Measurements from ENCODE around the gene RELL2. TPM values are rescaled to one million over a fixed set of nuclear protein-coding genes. Genes with fewer than 3 reads are reported as not detected.

Gene RELL2
- total RNA-seq, 1 donor from 2014 or later = 12.9 TPM

DNA sequence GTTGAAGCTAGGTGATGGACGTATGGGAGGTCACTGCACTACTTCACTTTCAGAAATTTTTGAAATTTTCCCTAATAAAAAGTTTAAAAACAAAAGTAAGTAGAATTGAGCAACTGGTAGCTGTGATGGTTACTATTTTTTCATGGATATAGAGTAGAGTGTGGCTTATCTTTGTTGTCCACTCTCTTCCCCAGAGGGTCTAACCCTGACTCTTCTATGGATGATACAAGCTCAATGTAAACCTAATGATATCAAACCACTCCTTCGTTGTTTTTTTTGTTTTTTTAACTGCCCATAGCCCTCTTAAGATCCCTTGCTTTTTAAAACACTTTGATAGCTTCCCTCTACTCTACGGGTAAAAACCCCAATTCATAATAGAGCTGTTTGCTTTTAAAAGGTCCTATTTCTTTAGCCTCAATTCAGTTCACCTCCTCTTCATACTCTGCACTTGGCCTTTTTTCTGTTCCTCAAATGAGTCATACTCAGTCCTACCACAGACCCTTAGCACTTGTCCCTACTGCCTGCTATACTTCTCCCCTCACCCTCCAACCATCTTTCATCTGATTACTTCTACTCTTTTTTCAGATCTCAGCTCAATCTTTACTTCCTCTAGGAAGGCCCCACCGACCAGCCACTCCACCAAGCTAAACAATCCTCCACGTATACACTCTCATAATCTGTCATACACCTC is 2.8 kb upstream of the RELL2 start:
- TF ChIP-seq, protein P1, sequence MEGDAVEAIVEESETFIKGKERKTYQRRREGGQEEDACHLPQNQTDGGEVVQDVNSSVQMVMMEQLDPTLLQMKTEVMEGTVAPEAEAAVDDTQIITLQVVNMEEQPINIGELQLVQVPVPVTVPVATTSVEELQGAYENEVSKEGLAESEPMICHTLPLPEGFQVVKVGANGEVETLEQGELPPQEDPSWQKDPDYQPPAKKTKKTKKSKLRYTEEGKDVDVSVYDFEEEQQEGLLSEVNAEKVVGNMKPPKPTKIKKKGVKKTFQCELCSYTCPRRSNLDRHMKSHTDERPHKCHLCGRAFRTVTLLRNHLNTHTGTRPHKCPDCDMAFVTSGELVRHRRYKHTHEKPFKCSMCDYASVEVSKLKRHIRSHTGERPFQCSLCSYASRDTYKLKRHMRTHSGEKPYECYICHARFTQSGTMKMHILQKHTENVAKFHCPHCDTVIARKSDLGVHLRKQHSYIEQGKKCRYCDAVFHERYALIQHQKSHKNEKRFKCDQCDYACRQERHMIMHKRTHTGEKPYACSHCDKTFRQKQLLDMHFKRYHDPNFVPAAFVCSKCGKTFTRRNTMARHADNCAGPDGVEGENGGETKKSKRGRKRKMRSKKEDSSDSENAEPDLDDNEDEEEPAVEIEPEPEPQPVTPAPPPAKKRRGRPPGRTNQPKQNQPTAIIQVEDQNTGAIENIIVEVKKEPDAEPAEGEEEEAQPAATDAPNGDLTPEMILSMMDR (IDR thresholded peaks at IDR 0.05; ENCODE audit: insufficient read depth, low read depth, low read length) = no peak
- no peak for TF ChIP-seq EZH2 (IDR thresholded peaks at IDR 0.05; ENCODE audit: insufficient read depth, low read length)
- no peaks in the 10 kb centered on the region for H3K9me3 ChIP-seq (ENCODE audit: insufficient read depth, low read depth, low read length)
- peaks cover 5% of the 10 kb centered on the region for H3K36me3 ChIP-seq (ENCODE audit: insufficient read depth, low read length)
- H3K79me2 ChIP-seq (ENCODE audit: insufficient read depth, low read length) = peaks cover 63% of the 10 kb centered on the region
- DNase-seq (ENCODE audit: low read depth) = no peak
- no peak overlapping the region for H2AFZ ChIP-seq (ENCODE audit: low read depth, low read length)
- no peak overlapping the region for H3K9ac ChIP-seq (ENCODE audit: low read length)
- Mint-ChIP-seq H3K27ac (ENCODE audit: unreplicated experiment) (peak overlapping the region; percentile 13), H3K4me3 (ENCODE audit: unreplicated experiment) (peak overlapping the region; percentile 10), H3K27me3 (ENCODE audit: low read depth, unreplicated experiment) (no peaks in the 10 kb centered on the region), H3K4me1 (ENCODE audit: low read depth, unreplicated experiment) (peaks cover 14% of the 10 kb centered on the region), H3K9me3 (ENCODE audit: unreplicated experiment) (no peaks in the 10 kb centered on the region), H3K36me3 (ENCODE audit: low read depth, unreplicated experiment) (peaks cover 12% of the 10 kb centered on the region)
- H3K27ac ChIP-seq (ENCODE audit: low read depth, low read length) = no peak overlapping the region
- H4K20me1 ChIP-seq (ENCODE audit: insufficient read depth, low read length) = peaks cover 64% of the 10 kb centered on the region
- H3K4me3 ChIP-seq (ENCODE audit: insufficient read depth, low read depth, low read length) = no peak overlapping the region
- no peak for FAIRE-seq
- H3K27me3 ChIP-seq (ENCODE audit: insufficient read depth, low read length) = no peaks in the 10 kb centered on the region
- H3K4me1 ChIP-seq (ENCODE audit: insufficient read depth, low read length) = peaks cover 20% of the 10 kb centered on the region
- no peak overlapping the region for H3K4me2 ChIP-seq (ENCODE audit: low read length)

DNA sequence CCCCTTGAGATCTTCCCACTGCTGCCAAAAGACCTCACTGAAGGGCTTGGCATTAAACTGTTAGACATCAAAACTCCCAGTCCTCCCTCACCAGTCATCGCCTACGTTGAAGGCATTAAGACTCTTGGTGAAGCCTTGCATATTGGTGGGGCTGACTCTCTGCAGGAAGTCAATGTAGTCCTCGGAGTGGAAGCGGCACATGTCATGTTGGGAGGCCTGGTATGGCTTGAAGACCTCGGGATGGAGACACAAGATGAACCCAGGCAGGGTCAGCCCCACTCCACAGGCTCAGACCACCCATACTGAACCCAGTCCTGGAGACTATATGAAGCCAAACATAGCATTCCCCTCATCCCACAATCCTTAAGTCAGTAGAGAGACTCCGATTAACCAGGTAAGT is 2.1 kb upstream of the RELL2 start:
- Histone ChIP-seq H3K9ac (ENCODE audit: low read length) (no peak overlapping the region), H3K4me1 (ENCODE audit: insufficient read depth, low read length) (peaks cover 20% of the 10 kb centered on the region), H3K4me2 (ENCODE audit: low read length) (peak overlapping the region; percentile 98), H3K27me3 (ENCODE audit: insufficient read depth, low read length) (no peaks in the 10 kb centered on the region), H3K27ac (ENCODE audit: low read depth, low read length) (no peak overlapping the region), H2AFZ (ENCODE audit: low read depth, low read length) (no peak overlapping the region), H4K20me1 (ENCODE audit: insufficient read depth, low read length) (peaks cover 59% of the 10 kb centered on the region), H3K79me2 (ENCODE audit: insufficient read depth, low read length) (peaks cover 56% of the 10 kb centered on the region), H3K4me3 (ENCODE audit: insufficient read depth, low read depth, low read length) (no peak overlapping the region), H3K36me3 (ENCODE audit: insufficient read depth, low read length) (peaks cover 4% of the 10 kb centered on the region), H3K9me3 (ENCODE audit: insufficient read depth, low read depth, low read length) (no peaks in the 10 kb centered on the region)
- FAIRE-seq (no peak), DNase-seq (ENCODE audit: low read depth) (no peak)
- Mint-ChIP-seq H3K9me3 (ENCODE audit: unreplicated experiment) (no peaks in the 10 kb centered on the region), H3K4me3 (ENCODE audit: unreplicated experiment) (peak overlapping the region; percentile 97), H3K4me1 (ENCODE audit: low read depth, unreplicated experiment) (peaks cover 14% of the 10 kb centered on the region), H3K27ac (ENCODE audit: unreplicated experiment) (peak overlapping the region; percentile 6), H3K27me3 (ENCODE audit: low read depth, unreplicated experiment) (no peaks in the 10 kb centered on the region), H3K36me3 (ENCODE audit: low read depth, unreplicated experiment) (peaks cover 9% of the 10 kb centered on the region)
- TF ChIP-seq EZH2 (IDR thresholded peaks at IDR 0.05; ENCODE audit: insufficient read depth, low read length) = no peak
- TF ChIP-seq, protein P1 (IDR thresholded peaks at IDR 0.05; ENCODE audit: insufficient read depth, low read depth, low read length) = no peak

DNA sequence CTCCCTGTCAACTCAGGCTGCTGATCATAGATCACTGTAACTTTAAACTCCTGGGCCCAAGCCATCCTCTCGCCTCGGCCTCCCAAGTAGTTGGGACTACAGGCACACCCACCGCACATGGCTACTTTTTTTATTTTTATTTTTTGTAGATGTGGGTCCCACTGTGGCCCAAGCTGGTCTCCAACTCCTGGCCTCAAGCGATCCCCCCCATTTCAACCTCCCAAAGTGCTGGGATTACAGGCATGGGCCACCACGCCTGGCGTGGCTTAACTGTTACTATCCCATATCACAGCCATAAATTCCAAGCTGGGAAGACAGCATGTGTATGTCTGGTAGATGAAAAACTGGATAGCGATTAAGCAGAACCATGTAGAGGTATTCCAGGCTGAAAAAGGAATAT is 1.2 kb upstream of the RELL2 start:
- Mint-ChIP-seq H3K27me3 (ENCODE audit: low read depth, unreplicated experiment) (no peaks in the 10 kb centered on the region), H3K9me3 (ENCODE audit: unreplicated experiment) (no peaks in the 10 kb centered on the region), H3K4me3 (ENCODE audit: unreplicated experiment) (peak overlapping the region; percentile 97), H3K27ac (ENCODE audit: unreplicated experiment) (no peak overlapping the region), H3K36me3 (ENCODE audit: low read depth, unreplicated experiment) (peaks cover 7% of the 10 kb centered on the region), H3K4me1 (ENCODE audit: low read depth, unreplicated experiment) (peaks cover 14% of the 10 kb centered on the region)
- no peaks in the 10 kb centered on the region for H3K9me3 ChIP-seq (ENCODE audit: insufficient read depth, low read depth, low read length)
- H3K27ac ChIP-seq (ENCODE audit: low read depth, low read length) = peak overlapping the region; percentile 63
- H3K4me3 ChIP-seq (ENCODE audit: insufficient read depth, low read depth, low read length) = peak overlapping the region; percentile 95
- peaks cover 55% of the 10 kb centered on the region for H4K20me1 ChIP-seq (ENCODE audit: insufficient read depth, low read length)
- H3K4me2 ChIP-seq (ENCODE audit: low read length) = peak overlapping the region; percentile 98
- H3K27me3 ChIP-seq (ENCODE audit: insufficient read depth, low read length) = no peaks in the 10 kb centered on the region
- no peak for FAIRE-seq
- DNase-seq (ENCODE audit: low read depth) = no peak
- H3K9ac ChIP-seq (ENCODE audit: low read length) = peak overlapping the region; percentile 93
- H3K36me3 ChIP-seq (ENCODE audit: insufficient read depth, low read length) = peaks cover 4% of the 10 kb centered on the region
- H2AFZ ChIP-seq (ENCODE audit: low read depth, low read length) = peak overlapping the region; percentile 89
- peaks cover 51% of the 10 kb centered on the region for H3K79me2 ChIP-seq (ENCODE audit: insufficient read depth, low read length)
- H3K4me1 ChIP-seq (ENCODE audit: insufficient read depth, low read length) = peaks cover 20% of the 10 kb centered on the region
- TF ChIP-seq, protein P1 (IDR thresholded peaks at IDR 0.05; ENCODE audit: insufficient read depth, low read depth, low read length) = no peak
- TF ChIP-seq EZH2 (IDR thresholded peaks at IDR 0.05; ENCODE audit: insufficient read depth, low read length) = no peak
